UCSD-AML1 (cell line): Measurements from ENCODE around the gene IST1.
A peak's percentile ranks its signal among the peaks of the same experiment; 100 is the strongest.
"Not testable (repeated sequence)": the region's sequence is repeated elsewhere in the genome, so short reads cannot be mapped to it uniquely, and the experiment has no call there.

Experiments
- DNase-seq: peaks from one replicate; lab custom pipeline; 2025; ENCODE audit not compliant: unreplicated experiment; lab: John Stamatoyannopoulos, UW

IST1 gene

DNA sequence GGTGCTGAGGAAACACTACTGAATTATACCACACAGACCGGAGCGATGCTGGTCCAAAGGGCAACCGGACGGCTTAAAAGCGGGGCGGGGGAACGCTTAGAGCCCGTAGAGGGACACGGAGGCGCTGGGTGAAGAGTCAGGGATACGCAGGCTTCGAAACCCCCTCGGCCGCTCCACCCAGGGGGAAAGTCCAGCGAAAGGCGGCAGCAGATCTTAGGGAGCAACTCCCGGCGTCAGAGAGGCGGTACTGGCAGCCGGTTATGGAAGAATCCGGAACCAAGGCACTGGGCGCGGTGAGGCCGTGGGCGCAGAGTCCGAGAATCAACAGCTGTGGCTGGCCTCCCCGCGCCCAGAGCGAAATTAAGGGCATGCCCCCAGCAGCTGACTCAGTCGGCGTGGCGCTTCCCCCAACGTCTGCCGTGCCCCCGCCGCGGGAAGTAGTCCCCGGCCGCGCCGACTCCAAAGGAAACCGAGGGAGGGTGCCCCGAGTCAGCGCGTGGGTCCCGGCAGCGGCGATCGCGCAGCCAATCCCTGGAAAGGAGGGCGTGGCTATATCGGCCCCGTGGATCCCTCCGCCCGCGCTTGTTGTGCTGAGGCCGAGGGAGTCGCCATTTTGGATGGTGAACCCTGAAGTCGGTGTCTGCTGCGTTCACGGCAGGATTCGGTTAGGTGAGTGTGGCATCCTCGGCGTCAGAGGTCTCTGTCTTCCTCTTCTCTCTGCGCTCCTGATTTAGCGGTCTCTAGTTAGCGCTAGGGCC, at the start of gene IST1:
Gene IST1, plus strand, starts transcription at position 611 of the 758 bp plus-strand sequence. CDS start 20,110 bp downstream, outside the sequence.
- peak; percentile 97 for DNase-seq

DNA sequence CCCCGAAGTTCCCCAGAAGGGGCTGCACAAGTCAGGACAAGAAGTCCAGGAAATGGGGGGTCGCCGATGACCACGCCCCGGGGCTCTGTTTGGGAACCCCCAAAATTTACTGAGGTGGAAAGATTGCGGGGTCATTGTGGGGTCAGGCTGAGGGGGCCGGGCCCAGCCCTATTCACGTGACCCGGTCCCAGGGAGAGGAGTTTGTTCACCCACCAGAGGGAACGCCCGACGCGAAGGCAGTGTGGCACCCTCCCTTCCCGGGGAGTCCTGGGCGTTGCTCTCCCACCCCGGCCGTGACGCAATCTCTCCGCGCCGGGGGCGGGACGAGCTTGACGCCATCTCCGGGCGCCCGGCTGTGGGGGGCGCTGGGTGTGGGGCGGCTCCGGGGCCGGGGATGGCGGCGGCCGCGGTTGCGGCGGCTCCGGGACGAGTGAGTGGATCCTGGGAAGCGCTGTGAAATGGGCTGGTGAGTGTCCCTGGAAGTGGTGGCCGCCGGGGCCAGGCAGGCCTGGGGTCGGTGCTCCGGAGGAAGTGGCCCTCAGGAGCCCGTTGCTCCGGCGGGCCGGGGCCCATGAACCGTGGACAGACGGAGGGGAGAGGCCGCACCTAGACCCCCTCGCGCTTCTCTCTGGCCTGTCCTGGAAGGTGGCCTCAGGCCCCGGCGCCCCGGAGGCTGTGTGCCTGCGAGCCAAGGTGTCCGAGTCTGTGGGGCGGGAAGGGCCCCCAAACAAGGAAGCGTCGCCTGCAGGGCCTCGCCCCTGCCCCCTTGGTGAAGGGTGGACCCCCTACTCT, 49.5 kb upstream of the IST1 start, which contains the start of gene ATXN1L:
Gene ATXN1L, plus strand, starts transcription at position 338 of the 792 bp plus-strand sequence. CDS start 3,765 bp downstream, outside the sequence.
- peak; percentile 93 for DNase-seq

DNA sequence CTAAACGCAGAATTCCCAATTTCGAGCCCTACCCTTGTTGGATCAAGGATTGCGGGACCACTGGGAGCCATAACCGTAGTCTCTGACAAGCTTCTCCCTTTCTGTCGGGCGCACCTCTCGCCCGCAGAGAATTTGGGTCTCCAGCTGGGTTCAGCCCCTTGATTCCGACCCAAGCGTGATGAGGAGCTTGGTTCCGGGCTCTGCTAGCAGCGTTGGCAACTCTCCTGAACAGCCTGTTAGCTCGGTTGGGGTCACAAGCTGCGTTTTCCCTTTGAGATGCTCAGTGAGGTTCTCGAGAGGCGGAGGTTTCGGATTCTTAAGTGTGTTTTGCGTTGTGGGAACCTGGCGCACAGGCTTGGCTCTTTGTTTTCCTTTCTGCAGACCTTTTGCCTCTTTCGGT, 48.9 kb upstream of the IST1 start:
- no peak for DNase-seq

DNA sequence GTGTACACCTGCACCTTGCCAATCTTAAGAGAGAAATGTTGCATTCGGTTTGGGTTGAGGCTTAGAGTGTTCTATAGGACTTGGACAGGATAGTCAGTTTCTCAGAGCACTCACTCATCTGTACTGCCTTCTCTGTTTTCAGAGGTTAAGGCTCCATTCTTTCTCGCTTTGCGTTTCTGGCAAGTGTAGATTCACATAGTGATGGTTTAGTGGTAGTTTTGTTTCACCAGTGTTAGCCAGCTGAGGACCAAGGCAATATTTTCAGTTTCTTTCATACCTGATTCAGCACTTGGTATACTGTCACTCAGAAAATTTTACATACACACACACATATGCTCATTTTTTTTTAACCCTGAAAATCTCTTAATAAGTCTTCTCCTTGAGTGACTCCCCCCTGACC, 48.2 kb upstream of the IST1 start:
- DNase-seq = no peak

DNA sequence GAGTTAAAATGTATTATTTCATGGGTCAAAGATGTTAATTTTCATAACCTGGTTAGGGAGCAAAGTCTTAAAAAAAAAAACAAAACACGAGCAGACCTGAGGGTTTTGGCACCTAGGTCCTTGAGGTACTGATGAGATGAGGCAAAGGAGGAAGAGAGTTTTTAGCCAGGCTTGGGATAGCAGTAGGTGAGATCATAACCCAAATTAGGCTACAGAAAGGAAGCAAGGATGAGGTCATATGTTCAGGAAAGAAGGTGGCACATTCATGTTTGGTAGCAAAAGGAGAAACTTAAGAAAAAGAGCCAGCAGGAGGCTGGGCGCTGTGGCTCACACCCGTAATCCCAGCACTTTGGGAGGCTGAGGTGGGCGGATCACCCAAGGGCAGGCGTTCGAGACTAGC, 46.7 kb upstream of the IST1 start:
- no peak for DNase-seq

DNA sequence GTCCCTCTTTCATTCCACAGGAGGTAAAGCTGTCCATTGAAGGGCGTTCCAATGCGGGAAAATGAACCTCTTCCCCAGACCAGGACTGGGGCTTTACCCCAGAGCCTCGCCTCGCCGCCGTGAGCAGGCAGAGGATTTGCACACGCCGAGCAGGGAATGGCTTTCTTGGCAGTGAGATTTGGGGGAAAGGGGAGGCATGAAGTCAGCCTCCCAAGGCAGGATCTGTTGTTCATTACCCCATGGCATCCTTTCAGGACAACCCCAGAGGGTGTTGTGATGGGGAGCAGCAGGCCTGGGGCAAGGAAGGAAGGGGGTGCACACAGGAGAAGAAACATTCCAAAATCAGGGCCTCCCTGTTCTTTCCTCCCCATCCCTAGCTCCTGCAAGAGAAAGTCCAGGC, 43.6 kb upstream of the IST1 start:
- DNase-seq = no peak

DNA sequence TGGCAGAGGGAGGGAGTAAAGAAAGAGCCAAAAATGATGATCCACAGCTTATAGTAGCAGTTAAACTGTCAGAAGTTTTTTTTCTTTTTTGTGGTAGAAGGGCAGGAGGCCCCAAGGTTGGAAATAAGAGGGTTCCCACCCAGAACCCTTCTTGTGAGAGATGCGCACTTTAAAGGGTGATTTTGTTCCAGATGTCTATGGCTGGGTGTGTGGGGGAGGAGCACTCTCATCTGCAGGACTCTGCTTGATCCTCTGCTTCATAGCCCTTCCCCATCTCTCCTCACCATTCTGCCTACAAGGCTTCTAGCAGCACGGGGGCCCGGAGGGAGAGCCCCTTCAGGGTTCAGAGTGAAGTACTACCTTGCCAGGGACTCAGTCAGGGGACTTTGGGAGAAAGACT, 43.2 kb upstream of the IST1 start:
- no peak for DNase-seq

DNA sequence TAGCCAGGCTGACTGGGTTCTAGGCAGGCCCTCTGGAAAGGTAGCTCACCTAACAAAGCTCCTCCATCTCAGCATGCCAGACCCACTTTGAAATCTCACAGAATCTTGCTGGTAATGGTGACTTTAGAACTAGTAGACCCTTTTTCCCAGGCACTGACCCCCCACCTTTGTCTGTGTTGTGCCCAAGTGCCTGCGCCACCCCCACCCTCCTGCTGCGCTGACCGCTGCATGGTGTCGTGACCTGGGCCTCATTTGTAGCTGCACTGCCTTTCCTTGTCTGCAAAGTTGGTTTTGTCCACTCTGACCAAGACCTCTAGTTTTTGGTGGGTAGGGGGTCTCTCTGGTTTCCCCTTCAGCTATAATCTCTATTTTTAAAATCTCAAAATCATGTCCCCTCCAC, 42.8 kb upstream of the IST1 start:
- DNase-seq = no peak

DNA sequence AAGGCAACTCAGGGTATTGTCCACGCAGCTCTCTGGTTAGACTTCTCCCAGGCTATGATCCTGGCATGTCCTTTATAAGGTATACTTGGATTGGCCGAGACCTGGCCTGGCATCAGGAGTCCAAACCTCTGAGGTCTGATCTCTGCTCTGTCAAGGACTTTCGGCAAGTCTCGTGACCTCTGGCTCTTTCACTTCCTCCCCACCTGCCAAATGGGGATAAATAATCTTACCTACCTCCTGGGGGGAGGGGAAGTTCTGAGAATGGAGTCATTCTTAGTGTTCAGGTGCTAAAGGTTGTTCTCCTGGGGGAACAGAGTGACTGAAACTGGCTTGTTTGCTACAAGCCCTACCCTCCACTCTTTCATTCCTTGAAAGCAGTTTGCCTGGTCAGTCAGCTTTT, 41.9 kb upstream of the IST1 start:
- DNase-seq = no peak

DNA sequence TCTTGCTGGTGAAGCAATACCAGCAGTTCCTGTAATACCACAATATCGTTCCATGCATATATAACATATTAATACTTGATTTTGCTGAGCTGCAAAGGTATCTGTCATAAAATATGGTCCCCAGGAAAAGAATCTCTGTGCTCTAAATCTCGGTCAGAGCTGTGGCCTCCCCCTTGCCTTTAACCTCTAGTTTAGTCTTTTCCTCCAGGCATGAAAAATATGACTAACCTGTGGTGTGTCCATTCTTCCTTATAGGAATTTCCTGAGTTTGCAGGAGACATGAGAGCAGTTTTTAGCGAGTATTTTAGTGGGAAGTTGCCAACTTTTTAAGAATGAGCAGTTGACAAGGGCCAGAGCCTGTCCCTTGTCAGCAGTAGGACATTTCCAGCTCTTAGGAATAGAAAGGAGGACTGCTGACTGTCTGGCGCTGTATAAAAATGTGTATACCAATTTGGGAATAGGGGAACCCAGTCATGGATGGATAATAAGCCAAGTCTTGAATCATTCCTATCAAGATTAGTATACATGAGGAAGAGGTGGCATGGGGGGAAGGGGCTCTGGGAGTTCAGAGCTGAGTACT, 40.9 kb upstream of the IST1 start:
- DNase-seq = no peak

DNA sequence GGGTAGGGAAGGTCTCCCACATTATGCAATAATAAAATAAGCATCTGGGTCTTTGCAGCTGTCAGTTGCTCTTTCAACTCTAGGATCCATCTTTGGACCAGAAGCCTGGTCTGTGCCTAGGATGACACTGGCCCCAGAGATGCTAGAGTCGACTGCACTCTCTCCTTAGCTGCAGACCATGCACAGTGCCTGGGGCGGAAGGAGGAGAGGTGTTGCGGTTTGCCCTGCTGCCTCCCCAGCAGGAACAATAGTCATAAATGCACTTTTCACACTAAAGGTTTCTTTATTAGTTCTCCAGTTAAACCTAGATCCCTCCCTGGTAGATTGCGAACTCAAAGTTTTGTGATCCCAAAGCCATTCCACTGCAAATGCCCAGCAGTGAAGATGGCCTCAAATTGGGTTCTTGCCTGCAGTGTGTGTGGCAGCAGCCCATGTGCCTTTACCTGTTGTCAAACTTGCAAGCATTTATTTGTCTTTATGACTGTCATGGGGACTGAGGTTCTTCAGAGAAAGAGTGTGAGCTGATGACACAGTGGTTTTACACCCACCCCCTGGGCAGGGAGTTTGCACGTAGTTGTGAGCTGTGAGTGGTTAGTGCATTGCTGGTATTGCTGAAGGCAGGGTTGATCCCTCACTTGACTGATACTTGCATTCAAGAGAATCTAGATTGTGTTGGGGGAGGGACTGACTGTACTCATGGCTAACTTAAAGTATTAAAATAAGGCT, 39.2 kb upstream of the IST1 start:
- DNase-seq = no peak

DNA sequence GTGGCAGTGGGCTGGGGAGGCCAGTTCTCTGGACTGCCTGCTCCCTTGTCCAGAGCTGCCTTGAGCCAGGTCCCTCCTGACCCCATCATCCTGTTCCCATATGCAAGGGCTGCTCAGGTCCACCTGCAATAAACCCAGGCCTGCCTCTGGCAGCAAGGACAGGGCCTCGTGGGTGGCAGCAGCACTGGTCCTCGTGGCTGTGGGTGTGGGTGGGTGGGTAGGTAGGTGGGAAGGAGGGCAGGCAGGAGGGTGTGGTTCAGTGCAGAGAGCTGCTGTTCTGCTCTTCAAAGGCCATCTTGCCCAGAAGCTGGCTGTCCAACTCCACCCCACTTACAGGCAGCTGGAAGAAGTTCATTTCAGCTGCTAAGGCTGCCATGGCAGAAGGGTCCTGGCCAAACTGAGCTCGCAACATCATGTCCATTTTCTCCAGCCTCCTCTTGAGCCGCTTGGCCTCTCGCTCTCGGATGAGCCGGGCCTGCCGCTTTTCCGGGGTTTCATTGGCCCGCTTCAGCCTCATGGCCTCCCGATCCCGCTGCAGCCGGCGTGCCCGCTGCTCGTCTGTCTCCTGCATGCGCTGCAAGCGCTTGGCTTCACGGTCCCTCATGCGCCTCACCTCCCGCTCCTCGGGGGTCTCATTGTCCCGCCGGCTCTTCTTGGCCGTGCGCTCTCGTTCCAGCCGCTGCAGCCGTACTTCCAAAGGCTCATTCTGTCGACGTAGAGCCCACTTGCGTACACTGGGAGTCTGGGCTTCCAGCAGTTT, 35.4 kb upstream of the IST1 start:
- no peak for DNase-seq

DNA sequence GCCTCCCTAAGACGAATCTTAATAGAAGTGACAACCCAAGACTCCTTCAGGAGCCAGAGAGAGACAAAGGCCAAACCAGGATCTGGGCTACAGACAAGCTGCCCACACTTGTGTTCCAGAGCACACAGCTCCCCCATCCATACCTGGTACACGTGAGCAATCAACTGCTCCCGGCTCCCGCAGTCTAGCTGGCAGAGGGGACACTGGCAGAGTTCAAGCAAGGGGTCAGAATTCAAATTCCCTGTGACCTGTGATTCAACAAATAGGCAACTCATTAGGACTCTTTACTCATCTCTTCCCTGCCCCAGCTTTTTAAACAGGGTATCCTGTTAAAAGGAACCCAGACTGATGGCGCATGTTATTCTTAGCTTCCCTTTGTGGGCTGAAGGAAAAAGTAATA, 31.3 kb upstream of the IST1 start:
- no peak for DNase-seq

DNA sequence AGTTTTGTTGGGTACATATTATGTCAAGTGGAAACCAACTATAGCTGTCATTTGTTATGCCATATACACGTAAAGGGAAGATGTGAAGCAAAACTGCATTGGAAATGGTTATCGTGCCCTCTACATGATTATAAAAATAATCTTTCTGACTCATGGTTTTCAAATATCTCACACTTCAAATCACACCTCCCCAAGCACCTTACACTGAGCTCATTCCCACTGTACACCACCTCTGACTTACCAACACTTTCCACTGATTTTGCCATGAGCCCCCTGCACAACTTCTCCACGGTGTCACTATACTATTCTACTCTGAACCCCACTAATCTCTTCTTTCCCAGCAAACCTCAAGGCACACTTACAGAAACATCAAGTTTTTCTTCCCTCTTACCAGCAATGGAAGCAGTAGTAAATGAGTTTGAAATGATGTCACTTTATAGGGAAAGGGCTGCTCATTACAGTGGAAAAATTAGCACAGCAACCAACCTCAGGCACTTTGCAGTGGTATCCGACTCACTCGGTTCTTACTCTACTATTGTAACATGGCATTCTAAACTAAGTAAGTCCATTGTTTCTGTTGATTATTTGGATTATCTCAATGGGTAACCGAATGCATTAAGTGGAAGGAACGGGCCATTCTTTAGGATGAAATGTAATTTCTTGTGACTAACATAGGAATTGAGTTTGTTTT, 30.0 kb upstream of the IST1 start:
- no peak for DNase-seq

DNA sequence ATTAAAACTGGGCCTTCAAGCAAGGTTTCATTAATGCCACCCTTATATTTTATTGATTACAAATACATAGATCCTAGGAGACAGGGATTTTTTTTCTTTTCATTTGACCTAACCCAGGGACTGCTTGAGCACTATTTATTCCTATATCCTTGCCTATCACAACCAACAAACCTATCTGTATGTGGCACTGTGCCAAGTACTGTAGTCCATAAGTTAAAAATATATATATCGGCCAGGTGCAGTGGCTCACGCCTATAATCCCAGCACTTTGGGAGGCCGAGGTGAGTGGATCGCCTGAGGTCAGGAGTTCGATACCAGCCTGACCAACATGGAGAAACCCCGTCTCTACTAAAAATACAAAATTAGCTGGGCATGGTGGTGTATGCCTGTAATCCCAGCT, 28.2 kb upstream of the IST1 start:
- DNase-seq = not testable (repeated sequence)

DNA sequence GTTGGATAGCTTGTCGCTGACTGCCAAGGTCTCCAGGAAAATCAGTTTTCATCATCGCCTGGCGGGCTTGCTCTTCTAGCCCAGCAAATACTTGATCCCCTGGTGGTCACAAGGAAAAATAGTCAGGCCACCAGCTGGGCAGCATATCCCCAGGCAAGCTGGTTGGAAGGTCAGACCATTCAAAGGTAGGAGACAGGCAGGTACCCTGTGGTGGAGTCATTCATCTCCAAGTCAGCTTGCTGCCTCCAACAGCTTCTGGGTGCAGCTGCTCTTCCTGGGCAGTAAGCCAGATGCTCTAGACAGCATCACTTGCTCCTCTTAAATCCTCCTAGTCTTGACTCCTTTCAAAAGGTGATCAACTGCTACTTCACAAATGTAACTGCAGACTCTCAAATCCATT, 27.4 kb upstream of the IST1 start:
- no peak for DNase-seq

DNA sequence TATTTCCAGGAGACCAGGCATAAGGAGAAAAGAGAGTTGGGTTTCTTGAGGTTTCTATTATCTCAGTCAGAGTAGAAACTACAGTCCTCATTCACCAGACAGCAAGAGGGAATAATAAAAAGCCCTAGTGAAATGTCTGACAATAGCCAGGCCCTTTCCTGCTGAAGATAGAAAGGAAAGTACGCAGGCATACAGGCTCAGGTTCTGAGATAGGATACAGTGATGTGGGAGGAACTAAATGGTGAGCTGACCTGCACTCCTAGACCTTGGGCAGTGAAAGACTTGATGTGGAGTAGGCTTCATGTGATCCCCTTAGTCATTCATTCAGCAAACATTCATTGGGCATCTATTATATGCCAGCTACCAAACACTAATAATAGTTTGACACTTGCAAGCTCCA, 26.2 kb upstream of the IST1 start:
- no peak for DNase-seq

DNA sequence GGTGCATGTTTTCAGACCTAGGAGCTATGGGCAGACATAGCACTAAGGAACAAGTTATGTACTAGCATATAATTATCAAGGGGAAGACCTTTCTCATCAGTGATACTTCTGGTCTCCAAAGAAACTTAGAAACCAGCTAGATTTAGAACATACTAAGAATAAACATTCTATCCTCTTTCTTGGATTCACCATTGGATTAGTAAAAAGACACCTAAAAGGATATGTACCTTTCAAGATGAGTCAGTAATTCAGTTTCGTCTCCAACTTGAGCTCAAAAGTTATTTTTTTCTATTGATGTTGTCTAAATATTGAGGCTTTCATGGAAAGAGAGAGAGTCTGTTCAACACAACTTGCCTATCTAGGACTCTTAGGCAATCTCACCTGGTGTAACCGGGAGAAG, 24.5 kb upstream of the IST1 start:
- DNase-seq = no peak

DNA sequence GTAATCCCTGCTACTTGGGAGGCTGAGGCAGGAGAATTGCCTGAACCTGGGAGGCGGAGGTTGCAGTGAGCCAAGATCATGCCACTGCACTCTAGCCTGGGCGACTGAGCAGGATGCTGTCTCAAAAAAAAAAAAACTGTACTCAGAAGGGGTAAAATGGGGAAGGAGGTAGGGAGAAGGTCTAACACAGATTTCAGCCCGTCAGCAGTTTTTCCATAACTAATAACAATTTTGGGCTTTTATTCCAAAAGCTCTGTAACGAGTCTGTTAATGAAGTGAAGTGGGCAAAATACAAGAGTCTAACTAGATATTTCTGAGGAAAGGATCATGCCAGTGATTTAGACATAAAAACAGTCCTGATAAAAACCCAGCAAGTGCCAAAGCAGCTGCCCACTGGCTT, 22.1 kb upstream of the IST1 start:
- DNase-seq = no peak

DNA sequence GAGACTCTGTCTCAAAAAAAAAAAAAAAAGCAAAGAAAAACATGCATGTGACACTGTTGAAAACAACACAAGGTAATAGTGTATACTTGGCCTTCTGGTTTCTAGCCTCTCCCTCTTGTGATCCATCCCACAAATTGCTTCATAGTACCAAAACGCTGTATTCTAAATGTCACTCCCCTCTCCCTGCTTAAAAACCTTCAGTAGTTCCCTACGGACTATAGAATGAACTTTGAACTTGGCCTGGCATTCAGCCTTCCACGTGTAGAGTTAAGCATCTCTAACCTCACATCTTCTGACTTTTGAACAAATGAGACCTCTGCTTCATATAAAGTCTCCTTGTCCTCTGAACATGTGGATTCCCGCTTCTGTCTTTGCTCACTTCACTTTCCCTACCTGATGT, 16.4 kb upstream of the IST1 start:
- no peak for DNase-seq
